ENCODE results near the gene GALNT9.
"Not testable (repeated sequence)": the region's sequence is repeated elsewhere in the genome, so short reads cannot be mapped to it uniquely, and the experiment has no call there.

The GALNT9 gene

GRCh38 chr12:132152953-132153352 lies 176.4 kb downstream of the GALNT9 start:
- no peak for DNase-seq

GRCh38 chr12:132152411-132152821 lies 177.0 kb downstream of the GALNT9 start:
- no peak for DNase-seq

GRCh38 chr12:132151766-132152410 lies 177.5 kb downstream of the GALNT9 start:
- DNase-seq: no peak

GRCh38 chr12:132151145-132151765 lies 178.1 kb downstream of the GALNT9 start:
- DNase-seq: no peak

GRCh38 chr12:132150780-132151144 lies 178.6 kb downstream of the GALNT9 start:
- no peak for DNase-seq

- not testable (repeated sequence) for DNase-seq
These were observed 179.9 kb downstream of the GALNT9 start for GRCh38 chr12:132149526-132149925.

GRCh38 chr12:132148368-132149045 lies 180.9 kb downstream of the GALNT9 start:
- no peak for DNase-seq

- no peak for DNase-seq
These were observed 181.7 kb downstream of the GALNT9 start for GRCh38 chr12:132147423-132148367.

GRCh38 chr12:132146772-132147422 lies 182.5 kb downstream of the GALNT9 start:
- no peak for DNase-seq
